Bone marrow (tissue), 2 donors: ENCODE measurements around the gene ISG20.
A peak's percentile ranks its signal among the peaks of the same experiment; 100 is the strongest.
"Not testable (repeated sequence)": the region's sequence is repeated elsewhere in the genome, so short reads cannot be mapped to it uniquely, and the experiment has no call there.

Source experiments
- DNase-seq, 2 donors: peaks; one replicate each; lab custom pipeline; 2025; lab: John Stamatoyannopoulos, UW

ISG20 gene

DNA sequence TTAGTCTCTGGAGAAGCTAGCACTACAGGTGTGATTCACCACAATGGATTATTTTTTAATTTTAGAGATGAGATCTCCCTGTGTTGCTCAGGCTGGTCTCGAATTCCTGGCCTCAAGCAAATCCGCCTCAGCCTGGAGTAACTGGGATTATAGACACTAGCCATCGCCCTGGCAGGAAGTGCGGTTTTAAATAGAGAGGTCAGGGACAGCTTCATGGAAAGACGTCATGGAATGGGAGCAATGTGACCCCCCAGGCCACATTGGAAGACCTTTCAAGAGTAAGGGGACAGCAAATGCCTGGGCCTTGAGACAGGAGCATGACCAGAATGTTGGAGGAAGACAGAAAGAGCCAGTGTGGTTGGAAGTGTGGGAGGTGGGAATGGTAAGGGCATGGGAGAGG is 2.2 kb upstream of the ISG20 start:
- DNase-seq, result no peak

DNA sequence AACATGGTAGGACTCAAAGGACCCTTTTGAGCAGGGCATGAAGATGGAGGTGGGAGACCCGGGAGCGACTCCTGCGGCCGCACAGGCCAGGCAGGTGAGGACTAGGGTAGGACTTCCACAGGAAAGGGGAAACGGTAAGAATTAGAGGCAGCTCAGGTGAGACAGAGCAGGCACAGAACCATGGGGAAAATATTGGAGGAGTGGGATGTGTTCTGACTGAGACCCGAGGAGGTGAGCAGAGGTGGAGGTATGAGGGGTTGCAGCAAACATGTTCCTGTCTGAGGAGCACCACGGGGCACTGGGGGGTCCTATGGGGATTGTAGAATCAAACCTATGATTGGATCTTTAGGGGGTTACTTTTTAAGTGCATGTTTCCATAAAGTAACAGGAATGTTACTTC is 1.4 kb upstream of the ISG20 start:
- DNase-seq, result no peak

- DNase-seq, result peak in 1 of 2 donors; percentile 80
These were observed 783 bp upstream of the ISG20 start for GRCh38 chr15:88637841-88638625.

DNA sequence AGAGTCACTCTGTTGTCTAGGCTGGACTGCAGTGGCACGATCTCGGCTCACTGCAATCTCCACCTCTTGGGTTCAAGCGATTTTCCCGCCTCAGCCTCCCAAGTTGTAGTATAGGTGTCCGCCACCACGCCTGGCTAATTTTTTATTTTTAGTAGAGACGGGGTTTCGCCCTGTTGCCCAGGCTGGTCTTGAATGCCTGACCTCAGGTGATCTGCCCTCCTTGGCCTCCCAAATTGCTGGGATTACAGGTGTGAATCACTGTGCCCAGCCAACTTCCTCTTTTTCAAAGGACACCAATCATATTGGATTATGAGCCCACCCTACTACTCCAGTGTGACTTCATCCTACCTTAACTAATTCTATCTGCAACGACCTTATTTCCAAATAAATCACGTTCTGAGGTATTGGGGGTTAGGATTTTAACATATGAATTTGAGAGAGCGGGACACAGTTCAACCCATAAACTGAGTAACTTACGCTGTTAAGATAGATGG is 3.2 kb downstream of the ISG20 start:
- no peak for DNase-seq

DNA sequence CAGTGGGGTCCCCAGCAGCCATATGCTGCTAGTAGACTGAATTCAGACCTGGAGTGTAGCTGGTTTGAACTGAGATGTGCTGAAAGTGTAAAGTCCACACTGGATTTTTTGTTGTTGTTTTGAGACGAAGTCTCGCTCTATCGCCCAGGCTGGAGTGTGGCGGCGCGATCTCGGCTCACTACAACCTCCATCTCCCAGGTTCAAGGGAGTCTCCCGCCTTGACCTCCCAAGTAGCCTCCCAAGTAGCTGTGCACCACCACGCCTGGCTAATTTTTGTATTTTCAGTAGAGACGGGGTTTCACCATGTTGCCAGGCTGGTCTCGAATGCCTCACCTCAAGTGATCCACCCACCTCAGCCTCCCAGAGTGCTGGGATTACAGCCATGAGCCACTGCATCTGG is 3.7 kb downstream of the ISG20 start:
- DNase-seq, result not testable (repeated sequence)

DNA sequence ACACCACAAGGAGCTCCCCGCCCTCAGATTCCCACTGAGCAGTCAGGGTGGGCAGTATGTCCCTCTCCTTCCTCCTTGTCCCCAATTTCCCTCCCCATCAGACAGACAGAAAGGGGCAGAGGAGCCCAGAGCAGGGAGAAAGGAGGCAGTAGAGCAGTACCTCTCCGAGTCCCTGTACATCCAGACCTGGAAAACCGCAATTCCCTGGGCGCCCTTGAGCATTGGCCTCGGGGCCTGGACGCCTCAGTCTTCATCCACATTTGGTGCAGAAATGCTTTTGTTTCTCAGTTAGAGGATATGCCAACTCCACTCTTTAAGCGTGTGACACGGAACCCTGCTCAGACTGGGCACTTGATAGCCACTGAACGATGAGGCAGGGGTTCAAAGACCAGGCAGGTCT is 5.9 kb downstream of the ISG20 start:
- DNase-seq, result no peak

- DNase-seq, result no peak
These were observed 6.6 kb downstream of the ISG20 start for GRCh38 chr15:88645171-88646087.

DNA sequence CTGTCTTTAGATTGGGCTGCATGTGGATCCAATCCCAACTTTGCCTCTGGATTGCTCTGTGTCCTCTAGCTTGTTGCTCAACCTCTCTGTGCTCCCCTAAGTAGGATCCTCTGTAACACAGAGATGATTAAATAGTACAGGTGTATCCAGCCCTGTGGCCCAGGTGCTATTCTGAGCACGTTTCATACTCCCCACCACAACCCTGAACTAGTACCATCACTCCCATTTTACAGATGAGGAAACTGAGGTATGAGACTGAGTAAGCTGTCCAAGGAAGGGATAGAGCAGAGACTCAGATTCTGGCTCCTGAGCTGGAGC is 7.2 kb downstream of the ISG20 start:
- no peak for DNase-seq

GRCh38 chr15:88646951-88647350 is 8.1 kb downstream of the ISG20 start:
- no peak for DNase-seq

DNA sequence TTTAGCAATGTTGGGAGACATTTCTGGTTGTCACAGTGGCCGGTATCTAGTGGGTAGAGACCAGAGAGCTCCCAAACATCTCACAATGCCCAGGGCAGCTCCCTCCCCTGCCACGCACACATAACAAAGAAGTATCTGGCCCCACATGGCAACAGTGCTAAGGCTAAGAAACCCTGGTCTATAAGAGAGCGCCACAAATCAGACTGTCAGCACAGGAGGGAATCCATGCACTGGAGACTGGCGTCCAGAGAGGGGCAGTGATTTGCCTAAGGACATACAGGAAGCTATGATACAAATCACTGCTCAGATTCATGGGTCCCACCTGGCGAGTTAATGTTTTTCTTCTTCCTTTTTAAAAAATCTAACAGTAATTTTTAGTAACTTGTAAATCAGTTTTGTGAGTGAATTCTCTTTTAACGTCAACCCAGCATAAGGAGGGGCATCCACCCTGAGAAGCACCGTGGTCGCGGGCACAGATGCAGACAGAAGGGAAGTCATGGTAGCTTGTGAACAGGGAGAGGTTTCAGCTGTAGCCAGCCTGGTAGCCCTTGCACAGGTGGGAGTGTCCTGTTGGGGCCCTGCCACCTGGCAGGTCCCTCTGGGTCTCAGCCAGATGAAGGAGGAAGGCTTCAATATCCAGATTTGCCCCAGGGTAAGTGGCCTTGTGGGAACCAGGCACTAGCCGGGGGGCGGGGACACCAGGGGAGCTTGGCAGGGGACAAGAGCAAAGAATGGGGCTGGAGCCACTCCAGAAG is 8.7 kb downstream of the ISG20 start:
- DNase-seq, result no peak

DNA sequence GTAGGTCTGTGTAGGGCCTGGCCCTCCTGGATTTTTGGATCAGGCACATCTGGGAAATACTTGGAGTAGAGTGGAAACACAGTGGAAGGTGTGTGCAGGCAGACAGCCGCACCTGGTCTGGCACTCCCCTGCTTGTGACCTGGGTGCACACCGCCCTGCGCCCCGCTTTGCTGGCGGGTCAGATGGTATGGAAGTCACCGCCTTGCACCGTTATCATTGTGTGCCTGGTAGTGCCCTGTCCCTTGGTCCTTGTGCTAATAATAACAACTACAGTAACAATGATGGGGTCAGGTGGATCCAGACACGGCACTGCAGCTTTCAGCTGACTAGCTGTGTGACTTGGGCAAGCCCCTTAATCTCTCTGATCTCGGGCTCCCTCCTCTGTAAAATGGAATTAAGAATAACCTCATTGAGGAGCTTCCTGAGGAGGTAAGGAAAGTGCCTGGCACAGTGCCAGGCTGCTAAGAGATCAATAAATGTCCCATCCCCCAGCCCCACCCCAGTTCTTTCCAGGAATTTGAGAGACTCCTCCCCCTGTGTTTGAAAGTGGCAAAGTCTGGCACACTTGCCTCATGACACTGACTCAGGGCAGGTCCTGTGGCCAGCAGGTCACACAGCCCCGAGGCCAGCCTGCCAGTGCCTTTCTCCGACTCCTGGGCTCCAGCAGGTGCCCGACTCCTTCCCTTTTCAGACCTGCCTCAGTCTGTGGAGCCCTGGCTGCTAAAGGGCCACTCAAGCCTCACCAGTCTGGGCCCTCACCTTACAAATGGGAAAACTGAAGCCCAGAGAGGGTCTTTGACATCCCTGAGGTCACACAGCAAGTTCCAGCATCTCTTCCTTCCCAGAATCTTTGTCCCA is 9.8 kb downstream of the ISG20 start:
- DNase-seq, result no peak

GRCh38 chr15:88649286-88649733 is 10.5 kb downstream of the ISG20 start:
- peak in 1 of 2 donors; percentile 27 for DNase-seq

DNA sequence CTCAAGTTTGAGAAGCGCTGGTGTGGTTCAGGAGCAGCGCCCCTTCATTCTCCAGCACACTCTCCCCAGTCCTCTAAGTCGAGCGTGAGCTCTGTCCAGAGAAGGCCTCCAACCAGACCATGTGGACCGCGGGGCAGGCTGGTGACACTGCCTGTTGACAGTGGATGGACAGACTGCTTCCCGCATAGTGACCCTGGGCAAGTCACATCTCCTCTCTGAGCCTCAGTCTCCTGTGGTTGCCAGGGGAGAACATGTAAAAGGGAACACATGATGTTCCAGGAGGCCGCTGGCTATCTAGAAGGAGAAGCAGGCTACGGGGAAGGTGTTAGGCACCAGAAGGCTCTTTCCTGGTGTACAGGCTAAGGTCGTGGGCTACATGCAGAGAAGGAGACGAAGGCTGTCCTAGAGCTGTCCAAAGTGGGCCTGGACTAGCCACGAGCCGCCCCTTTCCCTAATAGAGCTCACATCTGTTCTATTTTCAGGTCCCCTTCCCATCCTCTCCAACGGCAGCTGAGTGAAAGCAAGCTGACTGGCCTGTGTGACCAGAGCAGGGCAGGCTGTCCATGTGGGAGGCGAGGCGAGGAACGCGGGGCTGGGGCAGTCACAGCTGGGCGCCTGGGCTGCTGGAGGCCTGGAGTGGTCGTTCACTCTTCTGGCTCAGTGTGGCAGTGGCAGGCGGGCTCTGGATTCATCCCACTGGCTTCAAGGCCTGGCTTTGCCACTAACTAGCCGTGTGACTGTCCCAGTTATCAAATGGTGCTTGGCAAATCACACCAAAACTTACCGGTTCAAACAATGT is 11.1 kb downstream of the ISG20 start:
- no peak for DNase-seq

- no peak for DNase-seq
These were observed 11.7 kb downstream of the ISG20 start for GRCh38 chr15:88650556-88650955.

DNA sequence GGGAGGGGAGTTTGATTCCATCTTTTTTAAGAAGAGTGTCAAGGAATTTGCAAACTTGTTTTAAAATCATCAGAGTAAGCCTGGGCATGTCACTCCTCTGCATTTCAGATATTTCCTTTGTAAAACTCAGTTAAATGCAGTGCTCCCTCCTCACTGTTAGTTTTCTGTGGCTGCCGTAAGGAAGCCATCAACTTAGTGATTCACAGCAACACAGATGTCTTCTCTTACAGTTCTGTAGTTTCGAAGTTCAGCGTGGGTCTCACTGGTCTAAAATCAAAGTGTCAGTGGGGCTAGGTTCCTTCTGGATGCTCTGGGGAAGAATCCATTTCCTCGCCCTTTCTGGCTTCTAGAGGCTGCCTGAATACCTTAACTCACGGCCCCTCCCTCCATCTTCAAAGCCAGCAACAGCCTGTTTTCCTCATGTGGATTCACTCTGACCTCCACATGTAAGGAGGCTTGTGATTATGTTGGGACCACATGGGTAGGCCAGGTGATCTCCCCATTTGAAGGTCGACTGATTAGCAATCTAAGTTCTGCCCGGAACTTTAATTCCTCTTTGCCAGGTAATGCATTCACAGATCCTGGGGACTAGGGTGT is 12.4 kb downstream of the ISG20 start:
- no peak for DNase-seq

DNA sequence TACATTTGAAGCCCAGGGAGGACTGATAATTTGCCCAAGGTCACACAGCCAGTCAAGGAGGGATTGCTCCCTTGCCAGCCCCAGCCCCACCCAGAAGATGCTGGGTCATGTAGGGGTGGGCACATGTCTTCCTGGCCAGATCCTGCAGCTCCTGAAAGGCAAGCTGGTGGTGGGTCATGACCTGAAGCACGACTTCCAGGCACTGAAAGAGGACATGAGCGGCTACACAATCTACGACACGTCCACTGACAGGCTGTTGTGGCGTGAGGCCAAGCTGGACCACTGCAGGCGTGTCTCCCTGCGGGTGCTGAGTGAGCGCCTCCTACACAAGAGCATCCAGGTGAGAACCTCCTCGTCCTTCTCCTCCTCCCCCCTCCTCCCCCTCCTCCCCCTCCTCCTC is 13.2 kb downstream of the ISG20 start:
- no peak for DNase-seq

DNA sequence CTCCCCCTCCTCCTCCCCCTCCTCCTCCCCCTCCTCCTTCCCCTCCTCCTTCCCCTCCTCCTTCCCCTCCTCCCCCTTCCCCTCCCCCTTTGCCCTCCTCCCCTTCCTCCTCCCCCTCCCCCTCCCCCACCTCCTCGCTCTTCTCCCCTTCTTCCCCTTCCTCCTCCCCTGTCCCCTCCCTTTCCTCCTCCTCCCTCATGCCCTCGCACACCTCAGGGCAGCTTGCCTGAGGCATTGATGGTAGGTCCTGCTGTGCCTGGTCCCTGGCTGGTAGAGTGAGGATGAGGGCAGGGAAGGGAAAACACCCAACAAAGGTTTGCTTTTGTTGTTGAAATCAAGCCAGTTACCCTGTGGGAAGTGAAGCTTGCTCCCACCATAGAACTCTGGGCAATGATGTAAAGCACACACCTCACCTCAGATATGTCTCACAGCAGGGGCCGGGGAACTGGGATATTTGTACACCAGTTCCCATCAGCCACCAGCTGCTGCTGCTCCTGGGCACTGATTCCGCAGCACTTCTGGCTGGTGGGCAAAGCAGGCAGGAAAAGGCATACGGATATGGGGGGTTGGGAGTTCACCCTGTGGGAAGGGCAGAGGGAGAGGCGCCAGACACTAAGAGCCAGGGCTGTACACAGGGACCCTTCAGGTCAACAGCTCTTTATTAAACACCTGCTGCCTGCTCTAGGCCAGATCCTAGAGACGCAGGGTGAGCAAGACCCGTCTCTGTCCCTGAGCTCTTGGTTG is 13.8 kb downstream of the ISG20 start:
- DNase-seq, result no peak

DNA sequence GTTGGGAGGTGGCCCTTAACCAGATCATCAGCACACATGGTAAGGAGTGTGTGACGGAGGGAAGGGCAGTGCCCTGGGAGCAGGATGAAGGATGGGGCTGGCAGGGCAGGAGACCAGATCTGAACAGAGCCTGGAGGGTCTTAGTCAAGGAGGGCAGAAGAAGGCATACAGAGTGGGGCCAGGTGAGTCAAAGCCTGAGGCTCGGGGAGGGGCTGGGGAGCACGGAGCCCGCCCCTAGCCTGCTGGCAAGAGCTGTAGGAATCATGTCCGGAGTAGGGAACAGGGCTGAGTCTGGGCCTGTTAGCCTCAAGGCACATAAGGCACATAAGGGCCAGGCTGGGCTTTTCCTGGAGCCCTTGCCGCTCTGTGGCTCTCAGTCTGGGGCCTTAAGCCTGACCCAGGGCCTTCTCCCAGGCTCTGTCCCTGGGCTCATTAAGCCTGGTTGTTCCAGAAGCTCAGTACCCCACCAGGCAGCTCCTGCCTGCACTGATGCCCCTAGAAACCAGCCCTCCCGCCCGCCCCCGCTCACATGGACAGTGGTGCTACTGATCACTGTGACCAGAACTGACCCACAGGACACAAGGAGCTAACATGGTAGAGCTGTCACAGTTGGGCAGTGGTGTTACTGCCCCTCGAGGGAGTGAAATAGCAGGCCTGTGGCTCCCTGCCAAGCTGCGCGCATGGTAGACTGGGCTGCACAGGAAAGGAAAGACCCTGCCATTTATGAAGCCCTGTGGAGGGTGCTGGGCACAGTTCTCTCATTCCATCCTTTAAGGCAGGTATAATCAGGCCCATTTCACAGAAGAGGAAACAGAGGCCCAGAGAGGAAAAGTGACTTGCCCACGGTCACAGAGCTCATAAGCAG is 14.6 kb downstream of the ISG20 start:
- DNase-seq, result no peak
